B cell (primary cell): ENCODE measurements around the gene PKD2L2. TPM values are rescaled to one million over a fixed set of nuclear protein-coding genes. Genes with fewer than 3 reads are reported as not detected.
"Not testable (repeated sequence)": the region's sequence is repeated elsewhere in the genome, so short reads cannot be mapped to it uniquely, and the experiment has no call there.

Experiments
- ATAC-seq: fragments of 200-7000 bp; cut with Tn5 transposase; one replicate; pipeline ENCODE4 v1.10.0; 2021; ENCODE audit warnings: low read depth, mild to moderate bottlenecking, moderate number of reproducible peaks, moderate library complexity
- CTCF ChIA-PET: fragments of 350-600 bp; sonication (Branson Sonifier 250); formaldehyde crosslinking; loops from one replicate; lab custom pipeline; 2021; ENCODE audit warnings: antibody characterized with exemption, inconsistent platforms; lab: Charles Lee
- POLR2A ChIA-PET: fragments of 350-600 bp; sonication (Branson Sonifier 250); formaldehyde crosslinking; loops from one replicate; lab custom pipeline; 2021; ENCODE audit warnings: antibody characterized with exemption; lab: Charles Lee
- DNase-seq: peaks from one replicate; pipeline ENCODE4 v3.0.0; 2013
- H2AFZ ChIP-seq: 2 replicates; pipeline ENCODE4 v1.6.1; 2012; ENCODE audit warnings: mild to moderate bottlenecking, low read depth, low read length; ENCODE audit not compliant: insufficient read depth, poor library complexity, severe bottlenecking
- H3K27ac ChIP-seq, 2 donors: 1 replicate in 1 of 2; 2 replicates in 1 of 2; pipeline ENCODE4 v1.5.1; 2012 to 2013; ENCODE audit warnings: low read length in 2 of 2, mild to moderate bottlenecking in 2 of 2, moderate library complexity in 1 of 2
- H3K27me3 ChIP-seq, 4 experiments: fragments of 200-600 bp in 1 of 4; sonication (generic) in 1 of 4; replicated peaks in 1 of 4; 1 replicate in 2 of 4; 2 replicates in 2 of 4; pipeline versions ENCODE4 v1.6.1 to v1.7.0; 2013 to 2016; ENCODE audit warnings: low read length in 3 of 4, mild to moderate bottlenecking in 2 of 4, mixed read lengths in 1 of 4, moderate library complexity in 1 of 4; ENCODE audit not compliant: insufficient read depth in 4 of 4, control insufficient read depth in 3 of 4; ENCODE audit errors: control extremely low read depth in 1 of 4
- H3K36me3 ChIP-seq, 2 experiments: replicated peaks in 1 of 2; 1 replicate in 1 of 2; 2 replicates in 1 of 2; pipeline versions ENCODE4 v1.6.1 to v1.7.1; 2013; ENCODE audit warnings: low read length in 1 of 2; ENCODE audit not compliant: insufficient read depth in 2 of 2, control insufficient read depth in 1 of 2; ENCODE audit errors: control extremely low read depth in 1 of 2, extremely low read depth in 1 of 2
- H3K4me1 ChIP-seq, 2 donors: fragments of 200-600 bp in 1 of 2; sonication (generic) in 1 of 2; 1 replicate in 1 of 2; 2 replicates in 1 of 2; pipeline versions ENCODE4 v1.5.1 to v1.6.1; 2013 to 2017; ENCODE audit warnings: low read length in 2 of 2; ENCODE audit not compliant: control insufficient read depth in 2 of 2, insufficient read depth in 2 of 2
- H3K4me2 ChIP-seq: replicated peaks from 2 replicates; pipeline ENCODE3; 2012; ENCODE audit warnings: mild to moderate bottlenecking, low read depth, low read length; ENCODE audit not compliant: poor library complexity, severe bottlenecking
- H3K4me3 ChIP-seq, 5 experiments: fragments of 200-600 bp in 1 of 5; sonication (generic) in 1 of 5; 1 replicate in 3 of 5; 2 replicates in 2 of 5; pipeline versions ENCODE4 v1.5.1 to v1.7.0; 2011 to 2016; ENCODE audit warnings: low read length in 4 of 5, mild to moderate bottlenecking in 4 of 5, low read depth in 2 of 5, control low read depth in 1 of 5, moderate library complexity in 1 of 5; ENCODE audit not compliant: insufficient read depth in 1 of 5; ENCODE audit errors: control extremely low read depth in 1 of 5, extremely low read depth in 1 of 5
- H3K79me2 ChIP-seq: fragments of 200-600 bp; sonication (generic); one replicate; pipeline ENCODE4 v1.6.0; 2016; ENCODE audit warnings: low read length; ENCODE audit not compliant: control insufficient read depth, insufficient read depth
- H3K9ac ChIP-seq: fragments of 200-600 bp; sonication (generic); 2 replicates; pipeline ENCODE4 v1.6.1; 2017; ENCODE audit warnings: mild to moderate bottlenecking, low read length, moderate library complexity
- H3K9me3 ChIP-seq, 3 donors: one replicate each; pipeline versions ENCODE4 v1.6.1 to v1.7.1; 2013; ENCODE audit warnings: low read length in 2 of 3; ENCODE audit not compliant: control insufficient read depth in 2 of 3, insufficient read depth in 1 of 3; ENCODE audit errors: control extremely low read depth in 1 of 3
- H4K20me1 ChIP-seq: 2 replicates; pipeline ENCODE4 v1.6.0; 2012; ENCODE audit warnings: mild to moderate bottlenecking, low read length; ENCODE audit not compliant: insufficient read depth, control insufficient read depth, poor library complexity, severe bottlenecking
- H3K27ac Mint-ChIP-seq: one replicate; pipeline ENCODE4 v1.8.0; 2021; ENCODE audit warnings: mixed read lengths
- H3K27me3 Mint-ChIP-seq: one replicate; pipeline ENCODE4 v1.8.0; 2021; ENCODE audit warnings: mixed read lengths
- H3K4me1 Mint-ChIP-seq: one replicate; pipeline ENCODE4 v1.8.0; 2021; ENCODE audit warnings: mixed read lengths
- H3K4me3 Mint-ChIP-seq: one replicate; pipeline ENCODE4 v1.8.0; 2021; ENCODE audit warnings: mixed read lengths
- H3K9me3 Mint-ChIP-seq: one replicate; pipeline ENCODE4 v1.8.0; 2022; ENCODE audit warnings: mixed read lengths; ENCODE audit not compliant: insufficient read depth
- CTCF ChIP-seq: fragments of 200-600 bp; IDR thresholded peaks from one replicate; pipeline ENCODE4 v1.8.0; 2022; ENCODE audit warnings: antibody characterized with exemption, mild to moderate bottlenecking
- EZH2 ChIP-seq: IDR thresholded peaks from 2 replicates; pipeline ENCODE4 v1.6.1; 2012; ENCODE audit warnings: borderline replicate concordance, low read depth, mild to moderate bottlenecking, moderate library complexity, low read length; ENCODE audit not compliant: insufficient read depth, poor library complexity, severe bottlenecking
- WGBS: methylation state at CpG from one replicate; pipeline ENCODE4 v1.1.5; 2013; ENCODE audit warnings: missing lambda C conversion rate; ENCODE audit not compliant: insufficient coverage; 5-methylcytosine and 5-hydroxymethylcytosine counted together
- intact Hi-C: fragments of 100-400 bp; cut with micrococcal nuclease; formaldehyde crosslinking; loops from one replicate; pipeline ENCODE4 v1.10.0; 2022
- polyA plus RNA-seq: library from polyadenylated mRNA; depleted of rRNA; stranded (reverse); fragments of >200 nt; gene quantifications from 2 replicates; pipeline ENCODE4 v1.2.3, GENCODE V29; 2012
- total RNA-seq, 2 donors: library from RNA; stranded (reverse); fragments of 120-200 nt in 1 of 2; gene quantifications; 1 replicate in 1 of 2; 2 replicates in 1 of 2; pipeline versions ENCODE4 v1.2.3 to v1.2.4, GENCODE V29; 2013 to 2022

PKD2L2 gene
- total and polyA plus RNA-seq, 2 donors (not counting 1 experiment from before 2014, with no cell fraction given) = 0.12 to 0.37 TPM

GRCh38 chr5:137862251-137862650, 27.0 kb upstream of the PKD2L2 start:
- no peaks in the 10 kb centered on the region for H3K9me3 ChIP-seq
- H3K36me3 ChIP-seq = no peaks in the 10 kb centered on the region
- CTCF ChIA-PET = no interaction called here
- intact Hi-C loops = no loop called here
- H3K4me1 Mint-ChIP-seq = peaks cover 18% of the 10 kb centered on the region
- H3K79me2 ChIP-seq = no peaks in the 10 kb centered on the region
- peaks cover 17 to 20% of the 10 kb centered on the region in 2 donors for H3K4me1 ChIP-seq
- no peak overlapping the region for H3K27ac ChIP-seq
- no peak overlapping the region for H3K27ac Mint-ChIP-seq
- TF ChIP-seq EZH2 (no peak), CTCF (no peak)
- H3K4me3 ChIP-seq = no peak overlapping the region
- H2AFZ ChIP-seq = no peak overlapping the region
- no peaks in the 10 kb centered on the region for H3K27me3 Mint-ChIP-seq
- H3K9ac ChIP-seq = no peak overlapping the region
- no peaks in the 10 kb centered on the region for H4K20me1 ChIP-seq
- no peak for DNase-seq
- H3K4me2 ChIP-seq = no peak overlapping the region
- POLR2A ChIA-PET = no interaction called here
- H3K27me3 ChIP-seq = no peaks in the 10 kb centered on the region
- ATAC-seq = no peak
- H3K4me3 Mint-ChIP-seq = no peak overlapping the region
- WGBS = 100% methylated on average over 1 of the region's 3 CpGs
- H3K9me3 Mint-ChIP-seq = no peaks in the 10 kb centered on the region

- ATAC-seq, POLR2A ChIA-PET: not testable (repeated sequence)
- 100% methylated on average over 4 of the region's 6 CpGs for WGBS
Observed at GRCh38 chr5:137863653-137864052, 25.6 kb upstream of the PKD2L2 start.

More at GRCh38 chr5:137863653-137864052, 25.6 kb upstream of the PKD2L2 start:
- intact Hi-C loops, H3K9me3 Mint-ChIP-seq, H2AFZ ChIP-seq, H3K79me2 ChIP-seq, H4K20me1 ChIP-seq, H3K4me2 ChIP-seq, H3K27me3 Mint-ChIP-seq, DNase-seq, H3K27ac Mint-ChIP-seq, H3K36me3 ChIP-seq, H3K4me3 Mint-ChIP-seq, H3K4me3 ChIP-seq, H3K4me1 ChIP-seq, H3K4me1 Mint-ChIP-seq, H3K27me3 ChIP-seq, H3K9me3 ChIP-seq, H3K27ac ChIP-seq, H3K9ac ChIP-seq: not testable (repeated sequence)
- CTCF ChIA-PET = interaction anchor here (0.9 to 1.1 kb wide), 2 partner anchors 85 to 205 kb away, joined by 3 to 4 read pairs; no protein-coding TSS in a partner anchor
